GM18502 (cell line): ENCODE data around the gene S100A8.
"Not testable (repeated sequence)": the region's sequence is repeated elsewhere in the genome, so short reads cannot be mapped to it uniquely, and the experiment has no call there.

Source experiments
- ATAC-seq: cut with Tn5 transposase; IDR thresholded peaks from one replicate; pipeline ENCODE4 v1.9.1; 2021; ENCODE audit warnings: mild to moderate bottlenecking; ENCODE audit not compliant: unreplicated experiment, poor library complexity

Gene S100A8

GRCh38 chr1:153417136-153417888 lies 26.4 kb upstream of the S100A8 start:
- no peak for ATAC-seq

GRCh38 chr1:153415850-153416570 lies 25.1 kb upstream of the S100A8 start, which contains the start of gene S100A7A:
Gene S100A7A (plus strand): TSS chr1:153416520. CDS start chr1:153418083, 1,563 bp downstream.
- ATAC-seq = no peak

DNA sequence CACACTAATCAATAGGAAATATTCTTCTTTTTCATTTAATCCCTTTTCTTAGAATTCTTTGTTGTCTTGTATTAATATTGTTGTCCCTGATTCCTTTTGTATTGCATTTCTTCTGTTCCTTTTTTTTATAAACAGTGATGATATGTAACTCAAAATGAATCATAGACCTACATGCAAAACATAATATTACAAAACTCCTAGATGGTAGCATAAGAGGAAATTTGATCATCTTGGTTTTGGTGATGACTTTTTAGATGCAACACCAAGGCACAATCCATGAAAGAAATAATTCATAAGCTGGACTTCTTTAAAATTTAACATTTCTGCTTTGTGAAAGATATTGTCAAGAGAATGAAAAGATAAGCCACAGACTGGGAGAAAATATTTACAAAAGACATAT lies 23.1 kb upstream of the S100A8 start:
- ATAC-seq = not testable (repeated sequence)

DNA sequence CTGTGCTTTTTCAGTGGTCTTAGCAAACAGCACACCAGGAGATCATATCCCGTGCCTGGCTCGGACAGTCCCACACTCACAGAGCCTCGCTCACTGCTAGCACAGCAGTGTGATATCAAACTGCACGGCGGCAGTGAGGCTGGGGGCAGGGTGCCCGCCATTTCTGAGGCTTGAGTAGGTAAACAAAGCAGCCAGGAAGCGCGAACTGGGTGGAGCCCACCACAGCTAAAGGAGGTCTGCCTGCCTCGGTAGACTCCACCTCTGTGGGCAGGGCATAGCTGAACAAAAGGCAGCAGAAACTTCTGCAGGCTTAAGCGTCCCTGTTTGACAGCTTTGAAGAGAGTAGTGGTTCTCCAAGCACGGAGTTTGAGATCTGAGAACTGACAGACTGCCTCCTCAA lies 16.4 kb upstream of the S100A8 start:
- ATAC-seq = not testable (repeated sequence)

DNA sequence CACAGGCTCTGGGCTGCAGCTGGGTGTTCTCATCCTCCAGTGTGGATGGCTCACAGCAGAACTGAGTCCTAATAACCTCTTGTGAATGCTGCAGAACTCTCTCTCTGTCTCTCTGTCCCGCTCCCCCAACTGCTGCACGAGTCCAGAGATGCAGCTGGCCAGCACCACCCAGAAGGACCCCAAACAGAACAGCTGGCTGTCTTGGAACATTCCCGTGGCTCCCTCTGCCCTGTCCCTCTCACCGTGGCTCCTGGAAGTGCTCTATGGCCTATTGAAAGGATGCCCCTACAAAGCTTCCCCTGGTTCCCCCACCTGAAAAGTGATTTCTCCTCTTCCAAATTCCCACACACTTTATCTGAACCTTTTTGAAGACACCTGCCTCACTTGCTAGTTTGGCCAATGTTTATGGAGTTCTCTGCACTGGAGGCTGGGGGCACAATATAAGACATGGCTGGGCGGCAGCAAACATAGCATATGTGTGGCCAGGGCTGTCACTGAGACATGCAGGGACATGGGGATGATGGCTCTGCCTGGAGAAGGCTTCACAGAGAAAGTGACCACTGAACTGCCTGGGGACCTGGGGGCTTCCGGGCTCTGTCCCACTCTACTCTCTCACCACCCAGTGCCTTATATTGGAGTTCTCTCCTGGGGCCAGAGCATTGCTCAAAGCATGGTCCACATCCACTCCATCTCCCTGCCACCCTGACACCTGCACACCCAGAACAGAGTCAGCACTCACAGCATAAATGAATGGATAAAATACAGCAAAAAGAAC lies 15.1 kb upstream of the S100A8 start:
- ATAC-seq = not testable (repeated sequence)

- no peak for ATAC-seq
Observed at GRCh38 chr1:153404768-153405167, 13.9 kb upstream of the S100A8 start.

GRCh38 chr1:153404086-153404635 lies 13.3 kb upstream of the S100A8 start:
- ATAC-seq = no peak

GRCh38 chr1:153403421-153404085 lies 12.7 kb upstream of the S100A8 start:
- ATAC-seq = no peak

DNA sequence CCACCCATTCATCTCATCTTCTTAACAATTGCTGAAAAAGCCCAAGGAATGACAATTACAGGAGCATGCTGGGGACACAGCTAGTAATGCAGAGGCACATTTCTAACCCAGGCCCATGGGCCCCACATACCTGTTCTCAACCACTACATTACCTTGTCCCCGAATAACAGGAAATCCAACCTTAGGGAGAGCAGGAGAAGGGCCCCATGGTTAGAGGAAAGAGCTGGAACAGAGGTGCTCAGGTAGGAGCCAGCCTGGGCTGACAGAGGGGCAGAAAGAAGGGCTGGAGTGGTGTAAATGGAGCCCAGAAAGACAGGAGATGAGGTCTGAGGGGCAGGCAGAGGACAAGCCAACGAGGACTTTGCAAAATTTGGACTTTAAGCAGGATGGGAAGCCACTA lies 11.4 kb upstream of the S100A8 start:
- ATAC-seq = no peak

- no peak for ATAC-seq
Observed at GRCh38 chr1:153401461-153401860, 10.6 kb upstream of the S100A8 start.

DNA sequence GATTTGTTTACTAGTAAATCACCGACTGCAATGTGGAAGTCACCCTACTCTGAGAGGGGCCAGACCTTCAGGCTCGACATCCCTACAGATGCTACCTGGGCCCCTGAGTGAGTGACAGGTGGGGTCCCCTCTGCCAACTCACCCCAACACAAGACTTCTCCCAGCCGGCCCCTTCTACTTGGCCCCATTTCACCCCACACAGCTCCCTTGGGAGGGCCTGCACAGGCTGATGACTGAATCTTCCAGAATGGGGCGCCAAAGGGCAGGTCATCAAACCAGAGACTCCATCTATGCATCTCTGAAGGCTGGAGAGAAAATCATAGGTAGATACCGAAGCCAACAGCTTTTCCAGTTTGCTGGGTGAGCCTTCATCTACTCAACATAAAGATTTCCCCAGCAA lies 9.4 kb upstream of the S100A8 start:
- no peak for ATAC-seq

- no peak for ATAC-seq
Observed at GRCh38 chr1:153399401-153400055, 8.7 kb upstream of the S100A8 start.

DNA sequence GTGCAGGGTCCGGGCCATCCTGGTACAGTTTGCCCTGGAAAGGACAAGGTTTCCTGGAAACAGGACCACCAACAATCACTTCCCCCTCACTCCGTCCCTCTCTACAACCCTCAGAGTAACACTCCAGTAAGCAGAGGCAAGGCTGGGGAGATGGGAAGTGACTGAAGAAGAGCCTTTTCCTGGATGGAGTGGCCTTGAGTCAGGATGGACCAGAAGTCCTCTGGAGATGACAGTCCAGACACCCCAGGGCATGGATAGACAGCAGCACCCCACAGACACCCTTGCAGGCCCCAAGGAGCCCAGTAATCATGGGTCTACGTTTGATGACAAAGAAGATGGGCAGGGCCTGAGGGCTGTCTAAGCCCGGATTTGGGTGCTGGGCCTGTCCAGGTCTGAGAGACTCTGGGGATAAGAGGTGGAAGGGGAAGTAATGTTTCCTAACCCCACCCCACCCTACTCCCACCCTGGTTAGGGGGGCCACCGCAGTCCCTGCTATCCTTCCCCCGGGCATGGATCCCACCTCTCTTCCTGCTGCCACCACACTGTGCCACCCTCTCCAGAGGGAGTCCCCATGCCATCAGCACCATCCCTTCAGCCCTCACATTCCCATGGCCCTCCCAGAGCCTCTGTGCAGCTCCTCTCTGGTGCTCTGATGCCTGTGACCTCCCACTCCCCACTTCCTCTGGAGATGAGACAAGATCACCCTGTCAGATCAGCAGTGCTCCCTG lies 7.2 kb upstream of the S100A8 start:
- ATAC-seq = no peak

- no peak for ATAC-seq
Observed at GRCh38 chr1:153397051-153397923, 6.4 kb upstream of the S100A8 start.

- ATAC-seq = no peak
Observed at GRCh38 chr1:153396461-153396860, 5.6 kb upstream of the S100A8 start.

GRCh38 chr1:153395776-153396175 lies 4.9 kb upstream of the S100A8 start:
- no peak for ATAC-seq

GRCh38 chr1:153395136-153395685 lies 4.3 kb upstream of the S100A8 start:
- no peak for ATAC-seq

DNA sequence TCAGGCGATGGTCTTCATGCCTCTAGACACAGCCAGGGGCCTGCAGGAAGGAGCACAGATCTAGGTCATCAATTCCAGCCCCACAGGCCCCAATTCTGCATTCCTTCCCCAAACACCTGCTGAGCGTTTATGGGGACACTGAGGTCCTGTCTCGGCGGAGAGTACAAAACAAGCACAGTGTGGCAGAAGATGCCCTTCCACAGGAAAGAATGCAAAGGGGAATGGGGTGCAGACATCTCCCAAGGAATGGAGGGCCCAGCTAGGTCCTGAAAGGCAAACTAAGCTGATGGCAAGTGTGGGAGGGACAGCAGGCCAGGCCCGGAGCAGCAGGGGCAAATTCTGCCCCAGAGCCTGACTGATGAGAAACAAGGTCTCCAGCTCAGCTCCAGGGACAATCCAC lies 3.5 kb upstream of the S100A8 start:
- no peak for ATAC-seq
